ENCODE results near the gene CIBAR2.

GRCh38 chr16:85098565-85098964 is 13.7 kb downstream of the CIBAR2 start:
- TF ChIP-seq CTCF (IDR thresholded peaks at IDR 0.05) (no peak), ZFX (IDR thresholded peaks at IDR 0.05; ENCODE audit: borderline replicate concordance) (no peak)

All from 22Rv1 (cell line).